GM23338 (cell line): ENCODE measurements around the gene NNT. TPM values are rescaled to one million over a fixed set of nuclear protein-coding genes. Genes with fewer than 3 reads are reported as not detected.

Source experiments
- ATAC-seq: fragments of 200-7000 bp; cut with Tn5 transposase; 3 replicates; pipeline ENCODE4 v1.9.1; 2020
- DNase-seq: peaks from one replicate; pipeline ENCODE4 v3.0.0-alpha.2; 2015; ENCODE audit warnings: low spot score
- H2AFZ ChIP-seq: fragments of 200-600 bp; sonication (generic); 2 replicates; pipeline ENCODE4 v1.8.0; 2016; ENCODE audit warnings: antibody characterized with exemption, mild to moderate bottlenecking, moderate library complexity
- H3F3A ChIP-seq: fragments of 200-600 bp; sonication (generic); replicated peaks from 2 replicates; pipeline ENCODE4 v1.8.0; 2017; ENCODE audit warnings: antibody characterized with exemption, mixed run types, low read depth
- H3K27ac ChIP-seq: fragments of 200-600 bp; sonication (generic); 2 replicates; pipeline ENCODE4 v1.6.1; 2016; ENCODE audit warnings: low read depth
- H3K27me3 ChIP-seq: fragments of 200-600 bp; sonication (generic); 2 replicates; pipeline ENCODE4 v1.8.0; 2016; ENCODE audit warnings: mild to moderate bottlenecking, mixed run types, moderate library complexity; ENCODE audit not compliant: insufficient read depth
- H3K36me3 ChIP-seq: fragments of 200-600 bp; sonication (generic); 2 replicates; pipeline ENCODE4 v1.8.0; 2016; ENCODE audit warnings: mild to moderate bottlenecking; ENCODE audit not compliant: insufficient read depth
- H3K4me1 ChIP-seq: fragments of 200-600 bp; sonication (generic); 2 replicates; pipeline ENCODE4 v1.8.0; 2016; ENCODE audit warnings: mild to moderate bottlenecking, moderate library complexity; ENCODE audit not compliant: insufficient read depth
- H3K4me2 ChIP-seq: fragments of 200-600 bp; sonication (generic); 2 replicates; pipeline ENCODE4 v1.7.1; 2017; ENCODE audit warnings: mixed run types
- H3K4me3 ChIP-seq: fragments of 200-600 bp; sonication (generic); 2 replicates; pipeline ENCODE4 v1.6.1; 2016; ENCODE audit warnings: mixed run types
- H3K79me2 ChIP-seq: fragments of 200-600 bp; sonication (generic); replicated peaks from 2 replicates; pipeline ENCODE4 v1.8.0; 2017; ENCODE audit warnings: mild to moderate bottlenecking; ENCODE audit not compliant: insufficient read depth
- H3K9me2 ChIP-seq: fragments of 200-600 bp; sonication (generic); 2 replicates; pipeline ENCODE4 v1.8.0; 2017; ENCODE audit not compliant: insufficient read depth
- H4K20me1 ChIP-seq: fragments of 200-600 bp; sonication (generic); replicated peaks from 2 replicates; pipeline ENCODE4 v1.8.0; 2017; ENCODE audit warnings: mild to moderate bottlenecking; ENCODE audit not compliant: insufficient read depth
- H3K27ac Mint-ChIP-seq: 2 replicates; pipeline ENCODE4 v1.8.0; 2020; ENCODE audit warnings: inconsistent platforms, mild to moderate bottlenecking, moderate library complexity, mixed read lengths
- H3K27me3 Mint-ChIP-seq: 3 replicates; pipeline ENCODE4 v1.8.0; 2022; ENCODE audit warnings: low read depth, mild to moderate bottlenecking, moderate library complexity, mixed read lengths, inconsistent platforms; ENCODE audit not compliant: insufficient read depth, poor library complexity
- H3K36me3 Mint-ChIP-seq: 3 replicates; pipeline ENCODE4 v1.8.0; 2021; ENCODE audit warnings: low read depth, mild to moderate bottlenecking, inconsistent platforms, moderate library complexity, mixed read lengths
- H3K4me1 Mint-ChIP-seq: 3 replicates; pipeline ENCODE4 v1.8.0; 2020; ENCODE audit warnings: mild to moderate bottlenecking, inconsistent platforms, mixed read lengths
- H3K4me3 Mint-ChIP-seq: 3 replicates; pipeline ENCODE4 v1.8.0; 2021; ENCODE audit warnings: moderate library complexity, mild to moderate bottlenecking, inconsistent platforms, mixed read lengths
- H3K9me3 Mint-ChIP-seq: 3 replicates; pipeline ENCODE4 v1.8.0; 2020; ENCODE audit warnings: moderate library complexity, mild to moderate bottlenecking, inconsistent platforms, mixed read lengths
- CREB1 ChIP-seq: fragments of 250-450 bp; sonication (Bioruptor Pico); IDR thresholded peaks from 2 replicates; pipeline ENCODE4 v1.5.0; 2020; ENCODE audit warnings: low read depth, mild to moderate bottlenecking, moderate library complexity
- EZH2 ChIP-seq: fragments of 200-600 bp; sonication (generic); IDR thresholded peaks from one replicate; pipeline ENCODE4 v1.8.0; 2017; ENCODE audit warnings: antibody characterized with exemption, mild to moderate bottlenecking, low read depth; ENCODE audit not compliant: unreplicated experiment
- EZH2phosphoT487 ChIP-seq: fragments of 200-600 bp; sonication (generic); IDR thresholded peaks from one replicate; pipeline ENCODE4 v1.8.1; 2018; ENCODE audit warnings: antibody characterized with exemption; ENCODE audit not compliant: unreplicated experiment
- JUNB ChIP-seq: IDR thresholded peaks from one replicate; pipeline ENCODE4 v1.6.1; 2016; ENCODE audit warnings: antibody characterized with exemption; ENCODE audit not compliant: unreplicated experiment
- NANOG ChIP-seq: IDR thresholded peaks from 2 replicates; pipeline ENCODE4 v1.6.1; 2016; ENCODE audit warnings: antibody characterized with exemption, borderline replicate concordance
- POLR2AphosphoS5 ChIP-seq: IDR thresholded peaks from 2 replicates; pipeline ENCODE4 v1.6.1; 2016; ENCODE audit warnings: antibody characterized with exemption, low read depth
- STAT1 ChIP-seq: IDR thresholded peaks from one replicate; pipeline ENCODE4 v1.6.1; 2016; ENCODE audit warnings: antibody characterized with exemption; ENCODE audit not compliant: unreplicated experiment
- ZNF114 ChIP-seq: fragments of 250-450 bp; sonication (Bioruptor Pico); IDR thresholded peaks from 2 replicates; pipeline ENCODE4 v1.5.0; 2020; ENCODE audit warnings: mild to moderate bottlenecking, moderate library complexity
- ZNF331 ChIP-seq: fragments of 250-450 bp; sonication (Bioruptor Pico); IDR thresholded peaks from 2 replicates; pipeline ENCODE4 v1.5.0; 2020; ENCODE audit warnings: low read depth, mild to moderate bottlenecking, moderate library complexity
- polyA plus RNA-seq: library from polyadenylated mRNA; unstranded; fragments of >200 nt; fragmentation: Nextera tagmentation; extraction: Ambion mirVana; gene quantifications from 2 replicates; pipeline ENCODE4 v1.2.1, GENCODE V29; 2016
- total RNA-seq: library from RNA; depleted of rRNA; stranded (reverse); fragments of >200 nt; shearing (Covaris generic); gene quantifications from 2 replicates; pipeline ENCODE4 v1.2.3, GENCODE V29; 2014
- TF ChIP-seq, protein P1 (sequence below): IDR thresholded peaks from one replicate; pipeline ENCODE4 v1.6.1; 2018; ENCODE audit warnings: antibody characterized with exemption; ENCODE audit not compliant: unreplicated experiment
- TF ChIP-seq, protein P2 (sequence below), 2 experiments: fragments of 200-600 bp in 1 of 2; sonication (generic) in 1 of 2; conservative IDR thresholded peaks; 2 replicates each; pipeline versions ENCODE4 v1.5.1 to v1.6.1; 2016 to 2017; ENCODE audit warnings: antibody characterized with exemption in 2 of 2, low read depth in 2 of 2, mild to moderate bottlenecking in 2 of 2, moderate library complexity in 1 of 2
- TF ChIP-seq, protein P3 (sequence below): IDR thresholded peaks from 2 replicates; pipeline ENCODE4 v1.6.1; 2016; ENCODE audit warnings: antibody characterized with exemption

The NNT gene
- total and polyA plus RNA-seq, 2 experiments from 2014 or later: 10.8 to 15.9 TPM

DNA sequence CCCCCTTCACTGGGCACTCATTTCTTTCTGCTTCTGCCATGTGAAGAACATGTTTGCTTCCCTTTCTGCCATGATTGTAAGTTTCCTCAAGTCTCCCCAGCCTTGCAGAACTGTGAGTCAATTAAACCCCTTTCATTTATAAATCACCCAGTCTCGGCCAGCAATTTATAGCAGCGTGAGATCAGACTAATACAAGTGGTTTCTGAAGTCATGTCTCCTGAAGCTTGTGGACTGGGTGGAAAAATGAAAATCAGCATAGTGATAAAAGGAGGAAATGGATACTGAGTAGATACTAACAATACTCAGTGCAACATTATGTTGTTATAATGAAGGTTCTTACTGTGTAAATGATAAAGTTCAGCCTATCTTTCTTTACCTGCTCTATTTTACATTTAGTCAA lies 35.1 kb downstream of the NNT start:
- Histone ChIP-seq H3K27me3 (no peaks in the 10 kb centered on the region), H3F3A (no peaks in the 10 kb centered on the region), H3K4me2 (no peak overlapping the region), H3K79me2 (no peaks in the 10 kb centered on the region), H3K9me2 (no peaks in the 10 kb centered on the region), H3K36me3 (no peaks in the 10 kb centered on the region), H3K4me3 (no peak overlapping the region), H3K27ac (no peak overlapping the region), H3K4me1 (no peaks in the 10 kb centered on the region), H2AFZ (no peak overlapping the region), H4K20me1 (no peaks in the 10 kb centered on the region)
- ATAC-seq (no peak), DNase-seq (no peak)
- H3K27ac Mint-ChIP-seq: no peak overlapping the region
- TF ChIP-seq ZNF114: no peak
- TF ChIP-seq, protein P1, sequence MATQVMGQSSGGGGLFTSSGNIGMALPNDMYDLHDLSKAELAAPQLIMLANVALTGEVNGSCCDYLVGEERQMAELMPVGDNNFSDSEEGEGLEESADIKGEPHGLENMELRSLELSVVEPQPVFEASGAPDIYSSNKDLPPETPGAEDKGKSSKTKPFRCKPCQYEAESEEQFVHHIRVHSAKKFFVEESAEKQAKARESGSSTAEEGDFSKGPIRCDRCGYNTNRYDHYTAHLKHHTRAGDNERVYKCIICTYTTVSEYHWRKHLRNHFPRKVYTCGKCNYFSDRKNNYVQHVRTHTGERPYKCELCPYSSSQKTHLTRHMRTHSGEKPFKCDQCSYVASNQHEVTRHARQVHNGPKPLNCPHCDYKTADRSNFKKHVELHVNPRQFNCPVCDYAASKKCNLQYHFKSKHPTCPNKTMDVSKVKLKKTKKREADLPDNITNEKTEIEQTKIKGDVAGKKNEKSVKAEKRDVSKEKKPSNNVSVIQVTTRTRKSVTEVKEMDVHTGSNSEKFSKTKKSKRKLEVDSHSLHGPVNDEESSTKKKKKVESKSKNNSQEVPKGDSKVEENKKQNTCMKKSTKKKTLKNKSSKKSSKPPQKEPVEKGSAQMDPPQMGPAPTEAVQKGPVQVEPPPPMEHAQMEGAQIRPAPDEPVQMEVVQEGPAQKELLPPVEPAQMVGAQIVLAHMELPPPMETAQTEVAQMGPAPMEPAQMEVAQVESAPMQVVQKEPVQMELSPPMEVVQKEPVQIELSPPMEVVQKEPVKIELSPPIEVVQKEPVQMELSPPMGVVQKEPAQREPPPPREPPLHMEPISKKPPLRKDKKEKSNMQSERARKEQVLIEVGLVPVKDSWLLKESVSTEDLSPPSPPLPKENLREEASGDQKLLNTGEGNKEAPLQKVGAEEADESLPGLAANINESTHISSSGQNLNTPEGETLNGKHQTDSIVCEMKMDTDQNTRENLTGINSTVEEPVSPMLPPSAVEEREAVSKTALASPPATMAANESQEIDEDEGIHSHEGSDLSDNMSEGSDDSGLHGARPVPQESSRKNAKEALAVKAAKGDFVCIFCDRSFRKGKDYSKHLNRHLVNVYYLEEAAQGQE: no peak
- TF ChIP-seq, protein P2, sequence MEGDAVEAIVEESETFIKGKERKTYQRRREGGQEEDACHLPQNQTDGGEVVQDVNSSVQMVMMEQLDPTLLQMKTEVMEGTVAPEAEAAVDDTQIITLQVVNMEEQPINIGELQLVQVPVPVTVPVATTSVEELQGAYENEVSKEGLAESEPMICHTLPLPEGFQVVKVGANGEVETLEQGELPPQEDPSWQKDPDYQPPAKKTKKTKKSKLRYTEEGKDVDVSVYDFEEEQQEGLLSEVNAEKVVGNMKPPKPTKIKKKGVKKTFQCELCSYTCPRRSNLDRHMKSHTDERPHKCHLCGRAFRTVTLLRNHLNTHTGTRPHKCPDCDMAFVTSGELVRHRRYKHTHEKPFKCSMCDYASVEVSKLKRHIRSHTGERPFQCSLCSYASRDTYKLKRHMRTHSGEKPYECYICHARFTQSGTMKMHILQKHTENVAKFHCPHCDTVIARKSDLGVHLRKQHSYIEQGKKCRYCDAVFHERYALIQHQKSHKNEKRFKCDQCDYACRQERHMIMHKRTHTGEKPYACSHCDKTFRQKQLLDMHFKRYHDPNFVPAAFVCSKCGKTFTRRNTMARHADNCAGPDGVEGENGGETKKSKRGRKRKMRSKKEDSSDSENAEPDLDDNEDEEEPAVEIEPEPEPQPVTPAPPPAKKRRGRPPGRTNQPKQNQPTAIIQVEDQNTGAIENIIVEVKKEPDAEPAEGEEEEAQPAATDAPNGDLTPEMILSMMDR (conservative IDR thresholded peaks at IDR 0.05; ENCODE audit: low read depth in 2 of 2): no peak
- no peak overlapping the region for H3K4me3 Mint-ChIP-seq
- H3K27me3 Mint-ChIP-seq: no peaks in the 10 kb centered on the region
- no peaks in the 10 kb centered on the region for H3K9me3 Mint-ChIP-seq
- H3K36me3 Mint-ChIP-seq: no peaks in the 10 kb centered on the region
- no peaks in the 10 kb centered on the region; the same call in 2 of the 3 replicates for H3K4me1 Mint-ChIP-seq

DNA sequence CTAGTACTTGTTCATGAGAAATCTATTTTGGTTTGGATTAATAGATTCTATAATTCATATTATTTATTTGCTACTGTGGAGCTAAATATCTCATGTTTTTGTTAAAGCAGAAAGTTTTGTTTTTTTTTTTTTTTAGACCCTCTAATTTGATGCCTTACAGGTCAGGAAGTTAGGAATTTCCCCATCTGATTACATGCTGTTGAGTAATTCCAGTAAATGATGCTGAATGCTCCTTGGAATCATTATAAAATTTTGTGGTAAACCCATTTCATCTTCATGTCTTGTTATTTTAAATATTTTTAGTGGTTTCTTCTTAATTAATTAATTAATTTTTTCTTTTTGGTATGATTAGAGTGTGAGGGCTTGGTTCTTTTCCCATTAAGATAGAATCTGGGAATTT lies 35.6 kb downstream of the NNT start:
- ATAC-seq (no peak), DNase-seq (no peak)
- no peaks in the 10 kb centered on the region for H3K27me3 Mint-ChIP-seq
- no peak overlapping the region for H3K27ac Mint-ChIP-seq
- H3K9me3 Mint-ChIP-seq: no peaks in the 10 kb centered on the region
- no peaks in the 10 kb centered on the region for H3F3A ChIP-seq
- H3K27me3 ChIP-seq: no peaks in the 10 kb centered on the region
- H3K4me2 ChIP-seq: no peak overlapping the region
- no peaks in the 10 kb centered on the region for H3K4me1 ChIP-seq
- H4K20me1 ChIP-seq: no peaks in the 10 kb centered on the region
- no peaks in the 10 kb centered on the region; the same call in 2 of the 3 replicates for H3K4me1 Mint-ChIP-seq
- H3K4me3 ChIP-seq: no peak overlapping the region
- no peaks in the 10 kb centered on the region for H3K36me3 Mint-ChIP-seq
- no peaks in the 10 kb centered on the region for H3K36me3 ChIP-seq
- H2AFZ ChIP-seq: no peak overlapping the region
- H3K79me2 ChIP-seq: no peaks in the 10 kb centered on the region
- no peaks in the 10 kb centered on the region for H3K9me2 ChIP-seq
- no peak overlapping the region for H3K4me3 Mint-ChIP-seq
- H3K27ac ChIP-seq: no peak overlapping the region
- no peak for TF ChIP-seq ZNF114
- TF ChIP-seq, protein P1: no peak
- TF ChIP-seq, protein P3, sequence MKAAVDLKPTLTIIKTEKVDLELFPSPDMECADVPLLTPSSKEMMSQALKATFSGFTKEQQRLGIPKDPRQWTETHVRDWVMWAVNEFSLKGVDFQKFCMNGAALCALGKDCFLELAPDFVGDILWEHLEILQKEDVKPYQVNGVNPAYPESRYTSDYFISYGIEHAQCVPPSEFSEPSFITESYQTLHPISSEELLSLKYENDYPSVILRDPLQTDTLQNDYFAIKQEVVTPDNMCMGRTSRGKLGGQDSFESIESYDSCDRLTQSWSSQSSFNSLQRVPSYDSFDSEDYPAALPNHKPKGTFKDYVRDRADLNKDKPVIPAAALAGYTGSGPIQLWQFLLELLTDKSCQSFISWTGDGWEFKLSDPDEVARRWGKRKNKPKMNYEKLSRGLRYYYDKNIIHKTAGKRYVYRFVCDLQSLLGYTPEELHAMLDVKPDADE: no peak
- no peak for TF ChIP-seq CREB1 (CRISPR knock-in tag)
- no peak for TF ChIP-seq EZH2
- no peak for TF ChIP-seq JUNB
- TF ChIP-seq EZH2phosphoT487: no peak
- TF ChIP-seq ZNF331 (CRISPR knock-in tag): no peak
- TF ChIP-seq, protein P2 (conservative IDR thresholded peaks at IDR 0.05; ENCODE audit: low read depth in 2 of 2): no peak
- TF ChIP-seq NANOG: no peak
- no peak for TF ChIP-seq POLR2AphosphoS5
- TF ChIP-seq STAT1: no peak
